HepG2 (cell line): ENCODE measurements around the gene DUSP22. TPM values are rescaled to one million over a fixed set of nuclear protein-coding genes. Genes with fewer than 3 reads are reported as not detected.

ENCODE experiments used
- ATAC-seq: fragments of 200-7000 bp; cut with Tn5 transposase; 3 replicates; pipeline ENCODE4 v1.9.1; 2020; ENCODE audit warnings: mild to moderate bottlenecking, moderate library complexity
- BruUV-seq: library from RNA; stranded (reverse); fragments of 400-500 nt; replicated peaks from 2 replicates; lab custom pipeline; 2021; lab: Mats Ljungman, UMichigan
- CTCF ChIA-PET: fragments of 300-600 bp; formaldehyde crosslinking; extraction: SDS; loops from one replicate; lab custom pipeline; 2021; ENCODE audit warnings: low total read pairs, inconsistent platforms, low intra/inter-chr PET ratio; lab: Yijun Ruan, JAX
- POLR2A ChIA-PET: fragments of 350-600 bp; sonication (Branson Sonifier 250); formaldehyde crosslinking; loops from one replicate; lab custom pipeline; 2020; ENCODE audit warnings: antibody characterized with exemption, inconsistent platforms; lab: Yijun Ruan, JAX
- DNase-seq: peaks from one replicate; pipeline ENCODE4 v3.0.0-alpha.2; 2015; ENCODE audit warnings: low spot score
- FAIRE-seq: peaks from 3 replicates; lab custom pipeline; 2011; peaks lifted over from hg19 to GRCh38; lab: Jason Lieb, UNC
- H2AFZ ChIP-seq: one replicate; pipeline ENCODE4 v1.6.1; 2011; ENCODE audit warnings: low read length, inconsistent platforms
- H3K27ac ChIP-seq: fragments of 300-600 bp; 3 replicates; pipeline ENCODE4 v1.8.0; 2011; ENCODE audit warnings: mixed run types, mild to moderate bottlenecking, mixed read lengths, low read length, inconsistent platforms; ENCODE audit not compliant: insufficient read depth; ENCODE audit errors: extremely low read length
- H3K27me3 ChIP-seq, 2 experiments: fragments of 200-600 bp in 1 of 2; 2 replicates in 1 of 2; 3 replicates in 1 of 2; pipeline versions ENCODE4 v1.6.0 to v1.8.0; 2011; ENCODE audit warnings: low read length in 2 of 2, mild to moderate bottlenecking in 2 of 2, moderate library complexity in 2 of 2, inconsistent platforms in 1 of 2; ENCODE audit not compliant: insufficient read depth in 2 of 2, control insufficient read depth in 1 of 2
- H3K36me3 ChIP-seq, 2 experiments: fragments of 200-600 bp in 1 of 2; replicated peaks in 1 of 2; 2 replicates in 1 of 2; 3 replicates in 1 of 2; pipeline versions ENCODE4 v1.5.1 to v1.8.0; 2011; ENCODE audit warnings: low read length in 2 of 2, inconsistent platforms in 1 of 2; ENCODE audit not compliant: insufficient read depth in 2 of 2, control insufficient read depth in 1 of 2
- H3K4me1 ChIP-seq: 2 replicates; pipeline ENCODE4 v1.5.1; 2012; ENCODE audit warnings: low read length, inconsistent platforms; ENCODE audit not compliant: insufficient read depth
- H3K4me2 ChIP-seq: 2 replicates; pipeline ENCODE4 v1.6.0; 2011; ENCODE audit warnings: low read depth, low read length, inconsistent platforms
- H3K4me3 ChIP-seq, 3 experiments: fragments of 200-600 bp in 1 of 3; sonication (generic), shearing (Covaris generic) in 1 of 3; replicated peaks in 1 of 3; 2 replicates each; pipeline ENCODE4 v1.5.1; 2011 to 2016; ENCODE audit warnings: low read length in 3 of 3, inconsistent platforms in 2 of 3, low read depth in 2 of 3, mild to moderate bottlenecking in 2 of 3, control low read depth in 1 of 3, mixed read lengths in 1 of 3; ENCODE audit not compliant: insufficient read depth in 1 of 3
- H3K79me2 ChIP-seq: one replicate; pipeline ENCODE4 v1.6.1; 2011; ENCODE audit warnings: low read length, inconsistent platforms; ENCODE audit not compliant: insufficient read depth
- H3K9ac ChIP-seq: 2 replicates; pipeline ENCODE4 v1.6.0; 2011; ENCODE audit warnings: mild to moderate bottlenecking, low read depth, low read length, inconsistent platforms; ENCODE audit not compliant: insufficient read depth
- H3K9me3 ChIP-seq: 2 replicates; pipeline ENCODE4 v1.5.1; 2012; ENCODE audit warnings: mild to moderate bottlenecking, low read length
- H4K20me1 ChIP-seq: 2 replicates; pipeline ENCODE4 v1.6.0; 2011; ENCODE audit warnings: inconsistent platforms, mild to moderate bottlenecking, low read length, moderate library complexity; ENCODE audit not compliant: insufficient read depth
- CENPX ChIP-seq: sonication (generic); formaldehyde crosslinking; IDR thresholded peaks from 2 replicates; pipeline ENCODE4 v1.9.0; 2021; ENCODE audit warnings: mild to moderate bottlenecking, missing genetic modification reagents, moderate library complexity
- FOSL1 ChIP-seq: sonication (generic); formaldehyde crosslinking; IDR thresholded peaks from 2 replicates; pipeline ENCODE4 v1.9.0; 2021; ENCODE audit warnings: missing genetic modification reagents, borderline replicate concordance
- GFI1 ChIP-seq: sonication (generic); formaldehyde crosslinking; IDR thresholded peaks from 2 replicates; pipeline ENCODE4 v1.5.0; 2020; ENCODE audit warnings: missing genetic modification reagents, mild to moderate bottlenecking, borderline replicate concordance
- MAZ ChIP-seq, 2 experiments: sonication (generic) in 1 of 2; formaldehyde crosslinking in 1 of 2; IDR thresholded peaks; 2 replicates each; pipeline versions ENCODE4 v1.5.0 to v1.6.1; 2012 to 2020; ENCODE audit warnings: low read depth in 2 of 2, mild to moderate bottlenecking in 2 of 2, borderline replicate concordance in 1 of 2, improper control_type of control experiment in 1 of 2, low read length in 1 of 2, missing genetic modification reagents in 1 of 2, moderate library complexity in 1 of 2
- PAF1 ChIP-seq: IDR thresholded peaks from 2 replicates; pipeline ENCODE4 v1.6.1; 2016; ENCODE audit warnings: missing genetic modification reagents, missing compliant biosample characterization
- PCBP1 ChIP-seq: fragments of 200-400 bp; formaldehyde crosslinking; IDR thresholded peaks from 2 replicates; pipeline ENCODE4 v1.6.1; 2017; ENCODE audit warnings: mild to moderate bottlenecking, low read depth, low read length, borderline replicate concordance
- RELA ChIP-seq: sonication (generic); formaldehyde crosslinking; IDR thresholded peaks from 2 replicates; pipeline ENCODE4 v1.4.0; 2020; ENCODE audit warnings: missing genetic modification reagents
- SETDB1 ChIP-seq: sonication (generic); formaldehyde crosslinking; IDR thresholded peaks from 2 replicates; pipeline ENCODE4 v1.5.1; 2020; ENCODE audit warnings: missing genetic modification reagents, mild to moderate bottlenecking, borderline replicate concordance
- SRY ChIP-seq: sonication (generic); formaldehyde crosslinking; IDR thresholded peaks from 2 replicates; pipeline ENCODE4 v1.8.0; 2022; ENCODE audit warnings: mild to moderate bottlenecking, missing genetic modification reagents
- ZBTB20 ChIP-seq: sonication (generic); formaldehyde crosslinking; IDR thresholded peaks from 2 replicates; pipeline ENCODE4 v1.8.1; 2023; ENCODE audit warnings: missing genetic modification reagents, low read depth, mild to moderate bottlenecking, borderline replicate concordance
- ZNF18 ChIP-seq: sonication (generic); formaldehyde crosslinking; IDR thresholded peaks from 2 replicates; pipeline ENCODE4 v1.8.0; 2022; ENCODE audit warnings: mild to moderate bottlenecking, missing genetic modification reagents; ENCODE audit not compliant: insufficient replicate concordance
- ZNF180 ChIP-seq: sonication (generic); formaldehyde crosslinking; IDR thresholded peaks from 2 replicates; pipeline ENCODE4 v1.4.0; 2020; ENCODE audit warnings: low read depth, missing genetic modification reagents, borderline replicate concordance
- ZNF33A ChIP-seq: sonication (generic); formaldehyde crosslinking; IDR thresholded peaks from 2 replicates; pipeline ENCODE4 v1.5.1; 2020; ENCODE audit warnings: missing genetic modification reagents, mild to moderate bottlenecking, moderate library complexity, borderline replicate concordance
- ZNF367 ChIP-seq: sonication (generic); formaldehyde crosslinking; IDR thresholded peaks from 2 replicates; pipeline ENCODE4 v1.4.0; 2020; ENCODE audit warnings: missing genetic modification reagents, borderline replicate concordance
- ZNF563 ChIP-seq: sonication (generic); formaldehyde crosslinking; IDR thresholded peaks from 2 replicates; pipeline ENCODE4 v1.8.0; 2022; ENCODE audit warnings: mild to moderate bottlenecking, moderate library complexity, missing genetic modification reagents
- ZNF746 ChIP-seq: sonication (generic); formaldehyde crosslinking; IDR thresholded peaks from 2 replicates; pipeline ENCODE4 v1.8.0; 2022; ENCODE audit warnings: mild to moderate bottlenecking, missing genetic modification reagents
- ZNF768 ChIP-seq: sonication (generic); formaldehyde crosslinking; IDR thresholded peaks from 2 replicates; pipeline ENCODE4 v1.4.0; 2020; ENCODE audit warnings: missing genetic modification reagents
- ZNF841 ChIP-seq: sonication (generic); formaldehyde crosslinking; IDR thresholded peaks from 2 replicates; pipeline ENCODE4 v1.8.1; 2023; ENCODE audit warnings: missing genetic modification reagents, borderline replicate concordance
- WGBS: methylation state at CpG from one replicate; pipeline ENCODE4 v1.1.6; 2017; ENCODE audit warnings: low lambda C conversion rate; 5-methylcytosine and 5-hydroxymethylcytosine counted together
- in situ Hi-C: cut with HindIII; loops from 2 replicates; pipeline ENCODE4 v1.10.0; 2017; ENCODE audit warnings: low pct_unique_long_range_greater_than_20kb; ENCODE audit not compliant: extremely low pct_ligation_motif_present
- intact Hi-C: fragments of 100-400 bp; cut with micrococcal nuclease; formaldehyde crosslinking; loops from one replicate; pipeline ENCODE4 v1.10.0; 2022; ENCODE audit not compliant: unreplicated experiment
- polyA plus RNA-seq, 8 experiments: library from polyadenylated mRNA; depleted of rRNA in 3 of 8; stranded (reverse) in 7 of 8; unstranded in 1 of 8; fragments of >200 nt; fragmentation: Illumina TruSeq in 4 of 8; extraction: Trizol in 4 of 8; gene quantifications; 2 replicates each; pipeline versions ENCODE4 v1.2.1 to v1.2.3, GENCODE V29; 2011 to 2016; ENCODE audit warnings: low read depth in 4 of 8, missing spikeins in 1 of 8, mixed read lengths in 1 of 8; ENCODE audit not compliant: insufficient read depth in 1 of 8
- total RNA-seq, 5 experiments: library from RNA; depleted of rRNA; stranded (reverse); fragments of >200 nt; fragmentation: Illumina TruSeq; extraction: Trizol; gene quantifications; 2 replicates each; pipeline ENCODE4 v1.2.3, GENCODE V29; 2016; ENCODE audit warnings: low read depth in 1 of 5
- TF ChIP-seq, protein P1 (sequence below): sonication (generic); formaldehyde crosslinking; IDR thresholded peaks from 2 replicates; pipeline ENCODE4 v1.4.0; 2020; ENCODE audit warnings: missing genetic modification reagents, mild to moderate bottlenecking, borderline replicate concordance

DUSP22 gene
- total and polyA plus RNA-seq, 2 of the 13 experiments (the other 11 are each of a cell fraction or from before 2014, with no cell fraction given) = 20.2 to 32.8 TPM

GRCh38 chr6:363291-363690, 71.0 kb downstream of the DUSP22 start:
- no peak overlapping the region for H3K4me3 ChIP-seq
- H3K4me2 ChIP-seq = no peak overlapping the region
- peaks cover 16% of the 10 kb centered on the region for H3K4me1 ChIP-seq
- H3K9ac ChIP-seq = no peak overlapping the region
- peak; percentile 18 for FAIRE-seq
- in situ Hi-C loops (no loop called here), intact Hi-C loops (no loop called here)
- H3K27me3 ChIP-seq = peaks cover 4 to 27% of the 10 kb centered on the region in 2 experiments; a peak in 4 of 5 replicates
- H3K27ac ChIP-seq = no peak overlapping the region
- H2AFZ ChIP-seq = no peak overlapping the region
- POLR2A ChIA-PET = no interaction called here
- BruUV-seq = no TSS peak
- no peaks in the 10 kb centered on the region for H3K79me2 ChIP-seq
- 64% methylated on average over 12 of the region's 12 CpGs for WGBS
- no peak for TF ChIP-seq ZNF33A (CRISPR knock-in tag)
- no peak for TF ChIP-seq SETDB1 (CRISPR knock-in tag)
- no peak for TF ChIP-seq ZNF18 (CRISPR knock-in tag)
- TF ChIP-seq ZNF746 = no peak
- no peak for TF ChIP-seq GFI1 (CRISPR knock-in tag)
- no peak for TF ChIP-seq ZNF841 (CRISPR knock-in tag)
- no peak for TF ChIP-seq SRY
- TF ChIP-seq MAZ (IDR thresholded peaks at IDR 0.05; ENCODE audit: borderline replicate concordance, low read depth, low read length) = no peak
- TF ChIP-seq MAZ (CRISPR knock-in tag; IDR thresholded peaks at IDR 0.05; ENCODE audit: low read depth) = no peak
- no peak for TF ChIP-seq ZNF180
- TF ChIP-seq PAF1 = no peak
- no peak for TF ChIP-seq RELA (CRISPR knock-in tag)
- no peak for TF ChIP-seq ZNF768 (CRISPR knock-in tag)
- no peak for TF ChIP-seq FOSL1 (CRISPR knock-in tag)
- no peak for TF ChIP-seq ZBTB20 (CRISPR knock-in tag)
- no peak for TF ChIP-seq PCBP1
- no peak for TF ChIP-seq ZNF367 (CRISPR knock-in tag)
- TF ChIP-seq, protein P1, sequence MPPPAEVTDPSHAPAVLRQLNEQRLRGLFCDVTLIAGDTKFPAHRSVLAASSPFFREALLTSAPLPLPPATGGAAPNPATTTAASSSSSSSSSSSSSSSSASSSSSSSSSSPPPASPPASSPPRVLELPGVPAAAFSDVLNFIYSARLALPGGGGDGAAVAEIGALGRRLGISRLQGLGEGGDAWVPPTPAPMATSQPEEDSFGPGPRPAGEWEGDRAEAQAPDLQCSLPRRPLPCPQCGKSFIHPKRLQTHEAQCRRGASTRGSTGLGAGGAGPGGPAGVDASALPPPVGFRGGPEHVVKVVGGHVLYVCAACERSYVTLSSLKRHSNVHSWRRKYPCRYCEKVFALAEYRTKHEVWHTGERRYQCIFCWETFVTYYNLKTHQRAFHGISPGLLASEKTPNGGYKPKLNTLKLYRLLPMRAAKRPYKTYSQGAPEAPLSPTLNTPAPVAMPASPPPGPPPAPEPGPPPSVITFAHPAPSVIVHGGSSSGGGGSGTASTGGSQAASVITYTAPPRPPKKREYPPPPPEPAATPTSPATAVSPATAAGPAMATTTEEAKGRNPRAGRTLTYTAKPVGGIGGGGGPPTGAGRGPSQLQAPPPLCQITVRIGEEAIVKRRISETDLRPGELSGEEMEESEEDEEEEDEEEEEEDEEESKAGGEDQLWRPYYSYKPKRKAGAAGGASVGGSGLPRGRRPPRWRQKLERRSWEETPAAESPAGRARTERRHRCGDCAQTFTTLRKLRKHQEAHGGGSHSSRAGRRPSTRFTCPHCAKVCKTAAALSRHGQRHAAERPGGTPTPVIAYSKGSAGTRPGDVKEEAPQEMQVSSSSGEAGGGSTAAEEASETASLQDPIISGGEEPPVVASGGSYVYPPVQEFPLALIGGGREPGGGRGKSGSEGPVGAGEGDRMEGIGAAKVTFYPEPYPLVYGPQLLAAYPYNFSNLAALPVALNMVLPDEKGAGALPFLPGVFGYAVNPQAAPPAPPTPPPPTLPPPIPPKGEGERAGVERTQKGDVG (CRISPR knock-in tag) = no peak
- no peak for TF ChIP-seq CENPX (CRISPR knock-in tag)
- TF ChIP-seq ZNF563 (CRISPR knock-in tag) = no peak
- no peak for ATAC-seq
- H3K36me3 ChIP-seq = no peaks in the 10 kb centered on the region
- CTCF ChIA-PET = no interaction called here
- no peak for DNase-seq
- no peaks in the 10 kb centered on the region for H3K9me3 ChIP-seq
- H4K20me1 ChIP-seq = no peaks in the 10 kb centered on the region
